K562 treated with DMSO at 1 percent for 4 hours (cell line): ENCODE data around the gene YTHDC2. TPM values are rescaled to one million over a fixed set of nuclear protein-coding genes. Genes with fewer than 3 reads are reported as not detected.

Experiments
- total RNA-seq: library from RNA; unstranded; fragments of 300-600 nt; gene quantifications from 2 replicates; pipeline ENCODE4 v1.2.3, GENCODE V29; 2022; ENCODE audit not compliant: insufficient read depth

The YTHDC2 gene
- 5.2 and 7.4 TPM in 2 replicates for total RNA-seq

GRCh38 chr5:113513384-113514288 lies at the start of gene YTHDC2:
YTHDC2 (plus strand) TSS chr5:113513694; CDS start chr5:113513896, 202 bp downstream.

DNA sequence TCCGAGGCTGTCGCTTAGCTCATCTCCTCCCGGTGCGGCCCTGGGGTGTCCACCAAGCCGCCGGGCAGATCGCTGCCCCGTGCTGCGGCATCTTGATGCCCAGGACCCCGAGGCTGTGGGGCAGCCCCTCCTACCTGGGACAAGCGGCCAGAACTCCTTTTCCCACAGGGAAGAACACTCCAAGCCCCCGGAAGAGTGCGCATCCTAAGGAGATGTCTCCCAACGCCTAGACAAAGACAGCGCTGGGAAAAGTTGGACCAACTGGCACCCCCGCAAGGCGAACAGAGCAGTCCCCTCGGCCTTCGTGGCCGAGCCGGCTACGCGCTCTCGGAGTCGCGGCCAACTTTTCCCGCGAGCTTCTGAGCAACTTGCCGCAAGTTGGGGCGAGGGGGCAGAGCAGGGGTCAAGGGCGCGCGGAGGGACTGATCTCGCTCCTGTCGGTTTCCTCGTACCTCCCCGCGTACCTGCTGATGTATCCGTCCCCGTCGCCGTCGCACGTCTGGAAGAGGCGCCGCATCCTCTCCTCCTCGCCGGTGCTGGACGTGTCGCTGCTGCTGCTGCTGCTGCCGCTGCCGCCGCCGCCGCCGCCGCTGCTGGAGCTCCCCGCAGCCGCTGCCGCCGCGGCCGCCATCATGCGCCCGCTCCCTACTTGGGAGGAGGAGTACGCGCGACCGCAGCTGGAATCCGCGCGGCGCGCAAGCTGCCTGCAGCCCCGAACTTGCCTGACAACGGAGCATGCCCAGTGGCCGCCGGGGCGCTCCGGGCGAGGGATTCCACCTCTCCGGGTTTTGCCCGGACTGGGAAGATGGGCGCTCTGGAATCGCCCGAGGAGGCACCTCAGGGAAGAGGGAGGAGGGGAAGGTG lies 25.5 kb upstream of the YTHDC2 start, which contains the start of gene MCC:
MCC (minus strand) TSS at position 673 of the 864 bp plus-strand sequence.

Other genes starting within 250 kb of the YTHDC2 start
- not detected in 2 replicates for gene TSSK1B, start 78.7 kb upstream of the YTHDC2 start, total RNA-seq
- gene MCC, start 25.2 kb upstream of the YTHDC2 start, total RNA-seq: 0.19 TPM in 1 of 2 replicates, not detected in the other